Tibial artery (tissue), 4 donors: Measurements from ENCODE around the gene KRT76.

Source experiments
- DNase-seq, 2 donors: peaks; one replicate each; pipeline ENCODE4 v3.0.0-alpha.2; 2019
- H3K27ac ChIP-seq, 2 donors: fragments of 200-600 bp; sonication (generic) in 1 of 2; 1 replicate in 1 of 2; 2 replicates in 1 of 2; pipeline ENCODE4 v1.5.1; 2018 to 2019; ENCODE audit warnings: mild to moderate bottlenecking in 1 of 2
- H3K27me3 ChIP-seq, 2 donors: fragments of 200-600 bp; sonication (generic) in 1 of 2; one replicate each; pipeline versions ENCODE4 v1.5.1 to v1.6.0; 2016 to 2019
- H3K36me3 ChIP-seq, 3 donors: fragments of 200-600 bp; sonication (generic) in 2 of 3; one replicate each; pipeline ENCODE4 v1.5.1; 2016 to 2019; ENCODE audit warnings: mild to moderate bottlenecking in 2 of 3
- H3K4me1 ChIP-seq, 4 donors: fragments of 200-600 bp; sonication (generic) in 2 of 4; 1 replicate in 3 of 4; 2 replicates in 1 of 4; pipeline ENCODE4 v1.5.1; 2016 to 2019
- H3K4me3 ChIP-seq, 2 donors: fragments of 200-600 bp; sonication (generic) in 1 of 2; 1 replicate in 1 of 2; 2 replicates in 1 of 2; pipeline ENCODE4 v1.5.1; 2018 to 2019; ENCODE audit warnings: mild to moderate bottlenecking in 2 of 2
- H3K9me3 ChIP-seq, 3 donors: fragments of 200-600 bp; sonication (generic) in 1 of 3; one replicate each; pipeline ENCODE4 v1.5.1; 2016 to 2019
- intact Hi-C: fragments of 100-400 bp; cut with DNase I; formaldehyde crosslinking; loops from one replicate; pipeline ENCODE4 v1.15.0; 2023; ENCODE audit warnings: low total_unique reads
- TF ChIP-seq, protein P1 (sequence below), 2 experiments: fragments of 200-600 bp in 1 of 2; fragments of 450-650 bp in 1 of 2; IDR thresholded peaks; one replicate each; pipeline ENCODE4 v1.5.1; 2017 to 2019; ENCODE audit warnings: antibody characterized with exemption in 2 of 2, mild to moderate bottlenecking in 1 of 2, moderate library complexity in 1 of 2

KRT76 gene

DNA sequence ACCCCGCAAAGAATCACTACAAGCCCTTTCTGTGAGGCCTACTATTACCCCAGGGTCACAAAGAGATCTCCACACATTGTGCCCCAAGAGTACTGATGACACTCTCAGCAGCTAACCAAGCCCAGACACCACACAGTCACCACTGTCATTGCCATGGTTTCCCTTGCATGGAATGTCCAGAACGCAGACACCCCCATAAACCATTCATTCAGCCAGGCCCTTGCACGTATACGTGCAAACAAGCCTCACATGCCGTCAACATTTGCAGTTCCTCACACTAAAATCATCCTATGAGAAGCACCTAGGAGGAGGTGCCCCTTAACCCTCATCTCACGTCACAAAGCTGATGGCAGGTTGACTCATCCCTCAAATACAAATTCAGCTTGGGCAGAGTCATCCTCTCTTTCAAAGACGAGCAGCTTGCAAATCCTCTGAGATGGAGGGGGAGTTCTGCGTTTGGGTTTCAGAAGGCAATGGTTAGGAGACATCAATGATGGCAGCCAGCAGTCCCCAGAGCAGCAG lies 56.7 kb downstream of the KRT76 start:
- intact Hi-C loops = no loop called here
- Histone ChIP-seq H3K27ac (no peak overlapping the region), H3K9me3 (no peaks in the 10 kb centered on the region), H3K4me3 (no peak overlapping the region), H3K27me3 (peaks cover 0 to 26% of the 10 kb centered on the region in 2 donors), H3K36me3 (no peaks in the 10 kb centered on the region), H3K4me1 (no peaks in the 10 kb centered on the region)
- DNase-seq = no peak
- TF ChIP-seq, protein P1, sequence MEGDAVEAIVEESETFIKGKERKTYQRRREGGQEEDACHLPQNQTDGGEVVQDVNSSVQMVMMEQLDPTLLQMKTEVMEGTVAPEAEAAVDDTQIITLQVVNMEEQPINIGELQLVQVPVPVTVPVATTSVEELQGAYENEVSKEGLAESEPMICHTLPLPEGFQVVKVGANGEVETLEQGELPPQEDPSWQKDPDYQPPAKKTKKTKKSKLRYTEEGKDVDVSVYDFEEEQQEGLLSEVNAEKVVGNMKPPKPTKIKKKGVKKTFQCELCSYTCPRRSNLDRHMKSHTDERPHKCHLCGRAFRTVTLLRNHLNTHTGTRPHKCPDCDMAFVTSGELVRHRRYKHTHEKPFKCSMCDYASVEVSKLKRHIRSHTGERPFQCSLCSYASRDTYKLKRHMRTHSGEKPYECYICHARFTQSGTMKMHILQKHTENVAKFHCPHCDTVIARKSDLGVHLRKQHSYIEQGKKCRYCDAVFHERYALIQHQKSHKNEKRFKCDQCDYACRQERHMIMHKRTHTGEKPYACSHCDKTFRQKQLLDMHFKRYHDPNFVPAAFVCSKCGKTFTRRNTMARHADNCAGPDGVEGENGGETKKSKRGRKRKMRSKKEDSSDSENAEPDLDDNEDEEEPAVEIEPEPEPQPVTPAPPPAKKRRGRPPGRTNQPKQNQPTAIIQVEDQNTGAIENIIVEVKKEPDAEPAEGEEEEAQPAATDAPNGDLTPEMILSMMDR (IDR thresholded peaks at IDR 0.05) = no peak
